GM04503 (cell line): Measurements from ENCODE around the gene RPTOR.
"Not testable (repeated sequence)": the region's sequence is repeated elsewhere in the genome, so short reads cannot be mapped to it uniquely, and the experiment has no call there.

Source experiments
- DNase-seq: peaks from one replicate; pipeline ENCODE4 v3.0.0-alpha.2; 2012; ENCODE audit warnings: low read depth

RPTOR gene

DNA sequence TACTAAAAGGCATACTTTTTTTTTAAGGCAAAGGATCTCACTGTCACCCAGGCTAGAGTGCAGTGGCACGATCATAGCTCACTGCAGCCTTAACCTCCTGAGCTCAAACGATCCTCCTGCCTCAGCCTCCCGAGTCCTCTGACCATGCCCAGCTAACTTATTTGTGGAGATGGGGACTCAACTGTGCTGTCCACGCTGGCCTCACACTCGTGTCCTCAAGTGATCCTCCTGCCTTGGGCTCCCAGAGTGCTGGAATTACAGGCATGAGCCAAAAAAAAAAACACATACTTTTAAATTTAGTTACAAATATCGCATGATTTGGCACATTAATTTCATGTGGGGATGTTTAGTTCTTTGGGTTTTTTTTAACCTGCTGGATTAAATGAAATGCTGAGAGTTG is 239.3 kb downstream of the RPTOR start:
- no peak for DNase-seq

DNA sequence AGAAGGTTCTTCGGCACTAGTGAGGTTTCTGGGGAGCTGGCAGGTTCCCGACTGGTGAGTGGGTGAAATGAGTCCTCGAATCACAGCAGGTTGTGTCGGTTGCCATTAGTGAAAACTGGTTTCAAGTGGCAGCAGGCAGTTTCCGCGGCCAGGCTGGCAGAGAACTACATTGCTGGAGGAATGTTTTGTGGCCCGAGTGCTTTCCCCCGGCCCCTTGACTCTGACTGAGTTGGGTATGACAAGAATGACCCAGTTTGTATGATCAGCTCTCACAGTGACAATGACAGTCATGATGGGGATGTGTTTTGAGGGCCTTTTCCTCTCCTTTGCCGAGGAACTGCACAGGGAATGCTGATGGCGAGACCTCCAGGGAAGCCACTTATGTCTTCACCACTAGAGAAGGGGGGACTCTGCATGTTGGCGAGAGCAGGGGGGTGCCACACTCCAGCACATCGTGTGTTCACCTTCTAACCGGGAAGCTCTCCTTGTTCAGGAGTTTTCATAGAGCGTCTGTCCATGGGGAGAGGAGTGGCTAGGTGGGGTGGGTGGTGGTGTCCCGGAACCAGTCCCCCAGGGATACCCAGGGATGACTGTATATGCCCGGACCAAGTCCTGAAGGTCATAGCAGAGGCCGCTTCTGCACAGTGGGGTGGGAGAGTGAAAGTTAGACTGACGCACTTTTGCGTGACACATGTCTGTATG is 241.0 kb downstream of the RPTOR start:
- DNase-seq, result no peak

DNA sequence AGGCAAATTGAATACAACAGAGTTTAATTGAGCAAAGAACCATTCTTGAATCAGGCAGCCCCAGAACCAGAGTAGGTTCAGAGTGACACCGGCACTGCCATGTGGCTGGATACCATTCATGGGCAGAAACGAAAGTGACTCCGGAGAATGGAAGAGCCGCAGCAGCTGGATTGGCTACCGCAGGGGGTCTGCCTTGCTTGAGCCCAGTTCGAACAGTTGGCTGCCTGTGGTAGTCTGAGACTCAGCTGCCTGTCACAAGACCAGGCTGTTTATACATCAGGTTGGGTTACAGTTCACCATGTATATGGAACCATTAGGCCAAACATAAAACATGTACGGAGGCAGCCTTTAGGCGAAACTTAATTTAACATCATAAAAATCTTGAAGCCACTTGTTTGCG is 241.8 kb downstream of the RPTOR start:
- no peak for DNase-seq

DNA sequence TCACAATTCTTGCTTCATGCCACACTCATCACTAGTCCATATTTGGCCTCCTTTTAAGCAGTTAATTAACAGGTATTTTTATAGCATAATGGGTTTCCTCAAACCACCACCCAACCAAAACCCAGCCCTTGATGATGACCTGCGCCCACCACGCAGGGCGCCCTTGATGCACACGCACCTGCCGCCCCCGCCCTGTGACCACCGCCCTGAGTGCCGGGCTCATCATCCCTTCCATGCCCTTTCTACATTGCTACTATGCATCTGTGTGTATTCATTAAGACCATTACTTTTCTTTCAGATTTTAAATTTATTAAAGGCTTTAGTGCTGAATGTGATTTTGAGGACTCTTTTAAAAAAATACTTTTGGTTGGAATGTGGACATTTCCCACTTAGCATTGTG is 242.2 kb downstream of the RPTOR start:
- DNase-seq, result no peak

DNA sequence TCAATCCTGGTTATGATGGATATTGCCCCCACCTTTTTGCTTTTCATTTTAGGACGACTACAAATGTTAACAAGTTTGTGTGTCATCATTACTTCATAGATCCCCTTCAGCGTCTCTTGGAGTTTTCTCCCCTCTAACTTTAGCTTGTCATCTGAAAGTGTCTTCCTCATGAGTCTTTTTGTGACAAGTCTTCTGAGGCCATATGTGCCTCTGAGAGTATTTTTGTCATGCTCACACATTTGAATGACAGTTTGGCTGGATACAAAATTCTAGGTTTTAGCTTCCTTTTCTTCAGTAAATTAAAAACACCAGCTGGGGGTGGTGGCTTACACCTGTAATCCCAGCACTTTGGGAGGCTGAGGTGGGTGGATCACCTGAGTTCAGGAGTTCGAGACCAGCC is 243.2 kb downstream of the RPTOR start:
- no peak for DNase-seq

DNA sequence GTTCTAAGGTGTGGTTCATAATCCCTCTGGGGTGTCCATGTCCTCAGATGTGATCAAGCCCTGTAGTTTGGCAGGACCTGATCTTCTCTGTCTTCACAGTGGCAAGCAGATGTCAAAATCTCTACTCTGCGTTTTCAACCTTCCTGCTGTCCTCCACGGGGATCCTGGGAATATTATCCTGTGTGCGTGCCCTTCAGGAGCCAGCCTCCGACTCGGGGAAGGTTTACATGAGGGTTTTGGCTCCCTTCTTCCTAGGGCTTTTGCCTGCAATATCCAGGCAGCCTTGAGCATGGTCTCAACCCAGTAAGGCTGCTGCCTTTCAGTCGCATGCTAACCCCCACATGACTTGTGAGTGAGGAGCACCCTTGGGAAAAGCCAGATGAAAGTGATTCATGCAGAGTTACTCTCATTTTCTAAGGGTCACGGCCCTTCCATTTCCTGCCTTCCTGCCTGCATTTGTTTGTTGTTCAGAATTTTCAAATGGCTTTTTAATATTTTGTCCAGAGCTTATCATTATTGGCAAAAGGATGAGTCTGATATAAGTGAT is 244.8 kb downstream of the RPTOR start:
- peak; percentile 85 for DNase-seq

DNA sequence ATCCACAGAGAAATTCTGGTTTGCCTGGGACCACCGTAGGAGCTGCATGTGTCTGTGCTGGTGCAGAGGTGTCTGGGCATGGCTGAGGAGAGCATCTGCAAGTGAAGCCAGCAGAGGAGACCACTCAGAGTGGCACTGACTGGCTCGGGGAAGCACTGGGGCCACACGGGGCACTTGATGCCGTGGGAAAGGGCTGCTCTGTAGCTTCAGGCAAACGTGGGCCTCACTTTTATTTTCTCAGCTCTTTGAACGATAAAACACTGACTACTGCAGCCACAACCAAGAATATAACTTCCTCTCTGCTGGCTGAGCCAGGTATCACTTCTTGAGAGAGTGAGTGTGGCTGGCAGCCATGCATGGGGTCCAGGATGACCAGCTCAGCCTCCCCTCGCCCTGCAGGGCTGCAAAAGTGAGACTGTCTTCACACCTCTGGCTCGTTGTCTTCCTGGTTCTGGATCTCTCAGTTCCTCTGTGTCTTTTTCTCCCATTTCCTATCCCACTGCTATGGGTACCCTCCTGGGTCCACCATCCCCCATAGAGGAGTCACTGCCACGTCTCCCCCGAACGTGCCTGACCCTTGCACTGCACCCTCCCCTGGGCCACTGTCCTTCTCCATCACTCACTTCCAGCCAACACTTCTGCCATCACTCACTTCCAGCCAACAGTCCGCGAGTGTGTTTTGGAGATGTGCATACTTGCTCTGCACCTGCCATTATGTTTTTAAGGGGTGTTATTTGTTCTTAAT is 245.6 kb downstream of the RPTOR start:
- DNase-seq, result no peak

DNA sequence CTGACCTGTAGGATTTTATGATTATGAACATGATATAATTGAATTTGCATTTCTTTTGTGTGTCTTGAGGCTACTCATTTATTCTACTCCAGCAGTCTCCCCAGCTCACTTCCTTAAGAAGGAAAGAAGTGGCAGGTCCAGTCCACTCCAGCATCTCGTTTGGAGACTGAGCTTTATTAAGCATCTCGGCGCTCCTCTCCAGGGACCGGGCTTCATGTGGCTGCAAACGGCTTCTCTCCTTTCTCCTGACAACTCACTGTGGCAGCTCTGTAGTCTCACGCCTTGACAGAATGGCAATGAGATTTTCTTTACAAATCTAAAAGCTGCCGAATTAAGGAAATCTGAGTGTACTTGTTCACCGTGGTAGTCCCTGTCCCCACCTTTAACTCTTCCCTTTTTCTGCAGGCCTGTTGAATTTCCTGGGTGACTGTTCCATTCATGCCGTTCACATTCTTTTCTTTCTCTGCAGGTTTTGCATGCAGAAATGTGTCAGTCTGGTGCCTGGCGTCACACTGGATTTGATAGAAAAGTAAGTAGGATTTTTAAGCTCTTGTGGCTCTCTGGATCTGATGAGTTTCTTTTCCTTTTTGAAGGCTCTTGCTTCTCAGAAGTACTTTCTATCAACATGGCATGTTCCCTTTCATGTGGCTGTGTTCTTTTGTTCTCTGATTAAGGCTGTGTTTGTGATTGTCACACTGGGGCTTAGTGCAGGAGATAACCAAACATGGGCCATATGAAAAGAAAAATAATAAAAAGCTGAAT is 246.5 kb downstream of the RPTOR start:
- DNase-seq, result no peak

DNA sequence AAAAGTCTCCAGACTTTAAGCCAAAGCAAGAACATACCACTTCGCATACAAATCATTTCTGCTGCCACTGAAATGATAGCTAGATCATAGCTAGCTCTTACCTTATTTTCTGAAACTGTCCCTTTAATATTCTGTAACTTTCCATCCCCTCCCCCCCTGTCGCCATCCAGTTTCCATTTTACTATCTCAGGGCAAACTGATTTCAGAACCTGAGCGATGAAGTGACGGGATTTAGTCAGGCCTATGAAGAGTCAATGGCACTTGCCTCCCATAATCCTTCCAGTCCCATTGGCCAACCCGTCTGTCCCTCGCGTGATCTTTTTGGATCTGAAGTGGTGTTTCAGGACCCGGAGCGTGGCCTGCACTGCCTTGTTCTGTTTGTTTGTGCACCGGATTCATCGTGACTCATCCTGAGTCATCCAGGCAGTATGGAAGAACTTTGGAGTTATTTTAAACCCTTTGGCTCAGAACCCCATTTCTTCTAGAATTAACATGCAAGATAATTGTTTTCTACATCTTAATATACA is 247.2 kb downstream of the RPTOR start:
- DNase-seq, result peak; percentile 90

DNA sequence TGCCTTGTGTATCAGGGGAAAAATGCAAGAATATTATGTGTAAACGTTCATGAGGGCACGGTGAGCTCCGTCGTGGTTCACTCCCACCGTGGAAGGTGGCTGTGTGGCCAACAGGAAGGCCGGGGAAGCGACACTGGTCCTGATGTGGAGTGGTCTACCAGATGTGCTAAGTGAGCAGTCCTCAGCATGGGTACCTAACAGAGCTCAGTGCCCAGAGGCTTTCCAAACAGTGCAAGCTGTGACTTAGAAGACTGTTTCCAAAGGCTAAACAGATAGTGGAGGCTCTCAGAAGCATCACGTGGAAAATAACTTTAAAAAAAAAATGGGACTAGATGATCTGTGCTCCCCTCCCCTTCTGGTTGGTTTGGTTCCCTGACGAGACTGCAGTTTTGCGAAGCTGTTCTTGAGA is 247.7 kb downstream of the RPTOR start:
- no peak for DNase-seq

DNA sequence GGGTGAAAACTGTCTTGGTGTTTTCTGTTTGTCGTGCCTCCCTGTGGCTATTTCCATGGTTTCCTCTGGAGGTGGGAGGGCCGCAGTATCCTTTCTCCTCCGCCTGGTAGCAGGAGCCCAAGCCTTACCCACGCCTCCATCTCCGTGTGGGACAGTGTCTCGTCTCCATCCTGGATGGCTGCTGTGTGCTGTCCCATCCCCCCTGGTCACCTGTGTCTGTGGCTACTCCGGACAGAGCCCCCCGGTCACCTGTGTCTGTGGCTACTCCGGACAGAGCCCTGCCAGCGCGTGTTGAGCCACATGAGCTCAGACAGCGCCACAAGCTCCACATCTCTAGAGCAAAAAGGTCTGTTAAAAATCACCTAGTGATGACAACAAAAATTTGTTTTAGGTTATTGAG is 248.8 kb downstream of the RPTOR start:
- DNase-seq, result no peak

DNA sequence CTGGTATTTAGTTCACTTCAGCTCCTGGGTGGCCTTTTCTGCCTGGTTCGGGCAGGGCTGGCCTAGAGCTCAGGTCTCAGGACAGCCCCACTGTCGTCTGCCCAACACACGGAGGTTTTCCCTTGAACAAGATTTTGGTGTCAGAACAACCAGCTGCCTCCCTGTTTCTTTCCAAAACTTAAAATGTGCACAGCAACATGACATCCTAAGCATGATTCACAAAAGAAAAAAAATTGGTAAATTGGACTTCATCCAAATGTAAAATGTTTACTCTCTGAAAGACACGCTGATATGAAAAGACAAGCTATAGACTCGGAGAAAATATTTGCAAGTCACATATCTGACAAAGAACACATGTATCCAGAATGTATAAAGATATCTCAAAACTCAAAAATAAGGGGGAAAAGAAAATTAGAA is 249.2 kb downstream of the RPTOR start:
- DNase-seq, result no peak

DNA sequence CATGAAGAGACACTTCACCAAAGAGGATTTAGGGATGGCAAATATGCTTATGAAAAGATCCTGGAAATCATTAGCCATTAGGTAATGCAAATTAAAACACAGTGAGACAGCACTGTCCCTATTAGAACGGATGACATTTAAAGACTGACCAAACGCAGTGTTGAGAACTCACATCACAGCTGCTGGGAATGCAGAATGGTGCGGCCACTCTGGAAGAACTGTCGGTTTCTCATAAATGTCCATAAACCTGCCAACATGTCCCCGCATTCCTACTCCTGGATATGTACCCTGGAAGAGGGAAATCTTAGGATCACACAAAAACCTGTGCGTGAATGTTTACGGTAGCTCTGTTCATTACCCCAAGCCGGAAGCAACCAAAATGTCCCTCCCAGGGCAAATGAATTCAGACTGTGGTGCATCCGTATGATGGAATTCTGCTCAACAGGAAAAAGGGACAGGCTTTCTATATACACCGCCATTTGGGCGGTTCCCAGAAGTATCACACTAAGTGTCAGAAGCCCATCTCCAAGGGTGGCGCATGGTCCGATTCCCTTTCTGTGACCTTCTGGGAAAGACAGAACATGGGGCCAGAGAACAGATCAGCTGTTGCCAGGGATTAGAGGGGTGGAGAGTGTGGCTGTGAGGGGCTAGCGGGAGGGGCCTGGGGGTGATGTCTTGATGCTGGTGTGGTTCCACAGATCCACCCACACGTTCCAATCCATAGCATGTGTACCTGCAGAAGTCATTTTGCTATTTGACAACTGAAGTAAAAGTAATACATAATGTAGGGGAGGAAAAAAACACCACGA is 249.8 kb downstream of the RPTOR start:
- no peak for DNase-seq

DNA sequence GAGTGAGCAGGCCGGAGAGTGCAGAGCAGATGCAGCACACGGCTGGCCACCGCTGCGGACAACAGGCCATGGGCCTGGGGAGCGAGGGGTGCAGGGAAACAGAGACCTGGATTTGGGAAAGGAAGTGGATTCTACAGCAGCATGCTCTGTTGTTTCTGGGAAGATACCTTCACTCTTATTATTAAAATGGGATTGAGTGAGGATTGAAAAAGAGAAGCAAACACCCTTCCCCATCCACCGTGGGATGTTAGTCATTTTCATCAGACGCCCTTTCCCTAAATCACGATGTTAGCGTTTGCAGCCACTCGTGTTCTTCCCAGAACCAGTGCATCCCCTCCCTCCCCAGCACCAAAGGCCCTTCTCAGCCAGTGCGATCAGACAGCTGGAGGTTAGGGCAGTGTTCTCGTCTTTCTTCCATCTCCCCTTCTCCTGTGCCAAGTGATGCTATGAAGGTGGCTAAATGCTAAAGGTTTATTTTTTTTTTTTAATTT is 250.5 kb downstream of the RPTOR start:
- DNase-seq, result no peak

DNA sequence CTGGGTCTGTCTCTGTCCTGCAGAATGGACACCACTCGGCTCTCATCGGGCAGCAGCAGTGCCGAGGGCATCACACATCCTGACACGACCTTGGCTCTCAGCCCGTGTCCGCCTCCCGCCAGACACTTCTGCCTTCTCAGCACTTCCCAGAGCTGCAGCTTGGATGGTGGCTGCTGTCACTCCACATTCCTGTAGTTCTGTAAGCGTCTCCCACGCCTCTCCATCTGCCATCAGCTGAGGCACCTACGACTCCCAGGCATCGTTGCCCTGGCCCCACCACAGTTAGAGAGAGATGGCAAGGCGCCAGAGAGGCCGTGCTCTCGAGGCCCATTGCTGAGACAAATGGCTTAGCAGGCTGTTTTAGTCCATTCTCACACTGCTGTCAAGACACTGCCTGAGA is 251.1 kb downstream of the RPTOR start:
- DNase-seq, result no peak

DNA sequence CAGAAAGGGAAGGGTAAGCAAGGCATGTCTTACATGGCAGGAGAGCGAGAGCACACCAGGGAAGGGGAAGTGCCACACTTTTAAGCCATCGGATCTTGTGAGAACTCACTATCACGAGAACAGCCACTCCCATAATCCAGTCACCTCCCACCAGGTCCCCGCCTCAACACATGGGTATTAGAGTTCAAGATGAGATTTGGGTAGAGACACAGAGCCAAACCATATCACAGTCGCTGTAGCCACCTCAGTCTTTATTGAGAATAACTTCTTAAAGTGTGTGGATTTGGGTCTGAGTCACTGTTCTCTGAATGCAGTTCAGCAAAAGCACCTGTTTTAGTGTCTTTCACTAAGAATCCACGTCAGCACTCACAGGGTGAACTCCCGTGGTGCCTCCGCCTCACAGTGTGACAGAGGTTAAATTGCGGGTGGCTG is 251.8 kb downstream of the RPTOR start:
- no peak for DNase-seq

DNA sequence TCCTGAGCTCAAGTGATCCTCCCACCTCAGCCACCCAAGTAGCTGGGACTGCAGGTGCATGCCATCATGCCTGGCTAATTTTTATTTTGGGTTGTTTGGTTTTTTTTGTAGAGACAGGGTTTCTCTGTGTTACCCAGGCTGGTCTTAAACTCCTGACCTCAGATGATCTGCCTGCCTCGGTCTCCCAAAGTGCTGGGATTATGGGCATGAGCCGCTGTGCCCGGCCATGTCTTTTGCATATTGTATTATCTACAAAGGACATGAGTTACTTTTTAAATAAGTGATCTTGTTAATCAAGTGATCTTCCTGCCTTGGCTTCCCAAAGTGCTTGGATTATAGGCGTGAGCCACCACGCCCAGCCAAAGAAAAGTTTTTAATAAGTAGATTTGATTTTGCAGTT is 252.6 kb downstream of the RPTOR start:
- DNase-seq, result not testable (repeated sequence)

DNA sequence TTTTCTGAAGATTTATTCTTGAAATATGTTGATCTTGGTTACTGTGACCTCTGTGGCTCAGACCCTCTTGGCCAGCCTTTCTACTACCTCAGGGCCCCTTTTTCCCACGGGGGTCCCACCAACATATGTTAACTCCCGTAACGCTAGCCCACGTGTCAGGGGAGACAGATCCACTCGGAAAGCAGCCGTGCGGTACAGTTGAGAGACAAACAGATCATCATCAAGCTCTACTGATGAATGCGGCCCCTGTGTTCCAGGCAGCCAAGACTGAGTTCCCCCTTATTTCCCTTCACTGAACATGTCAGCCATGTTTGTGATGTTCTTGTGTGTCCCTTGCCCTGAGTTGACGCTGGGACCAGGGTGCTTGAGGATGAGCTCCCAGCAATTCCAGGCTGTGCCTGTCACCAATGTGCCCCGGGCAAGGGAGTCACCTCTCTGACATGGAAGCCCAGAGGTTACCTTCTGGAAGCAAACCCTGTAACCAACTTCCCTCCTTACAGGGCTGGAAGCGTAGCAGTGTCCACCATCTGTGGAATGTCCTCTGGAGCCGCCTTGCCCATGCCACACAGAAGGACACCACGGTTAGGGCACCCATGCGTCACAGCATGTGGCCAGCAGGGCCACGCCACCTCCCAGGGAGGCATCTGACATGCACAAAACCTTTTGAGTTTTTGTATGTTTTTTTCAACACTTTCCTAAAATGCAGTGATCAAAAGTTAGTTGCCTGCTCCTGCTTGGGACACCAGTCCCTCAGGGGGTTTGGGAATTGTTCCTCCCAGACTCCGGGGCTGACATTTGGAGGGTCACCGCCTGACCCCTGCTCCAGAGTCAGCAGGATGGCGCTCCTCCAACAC is 253.3 kb downstream of the RPTOR start:
- no peak for DNase-seq

DNA sequence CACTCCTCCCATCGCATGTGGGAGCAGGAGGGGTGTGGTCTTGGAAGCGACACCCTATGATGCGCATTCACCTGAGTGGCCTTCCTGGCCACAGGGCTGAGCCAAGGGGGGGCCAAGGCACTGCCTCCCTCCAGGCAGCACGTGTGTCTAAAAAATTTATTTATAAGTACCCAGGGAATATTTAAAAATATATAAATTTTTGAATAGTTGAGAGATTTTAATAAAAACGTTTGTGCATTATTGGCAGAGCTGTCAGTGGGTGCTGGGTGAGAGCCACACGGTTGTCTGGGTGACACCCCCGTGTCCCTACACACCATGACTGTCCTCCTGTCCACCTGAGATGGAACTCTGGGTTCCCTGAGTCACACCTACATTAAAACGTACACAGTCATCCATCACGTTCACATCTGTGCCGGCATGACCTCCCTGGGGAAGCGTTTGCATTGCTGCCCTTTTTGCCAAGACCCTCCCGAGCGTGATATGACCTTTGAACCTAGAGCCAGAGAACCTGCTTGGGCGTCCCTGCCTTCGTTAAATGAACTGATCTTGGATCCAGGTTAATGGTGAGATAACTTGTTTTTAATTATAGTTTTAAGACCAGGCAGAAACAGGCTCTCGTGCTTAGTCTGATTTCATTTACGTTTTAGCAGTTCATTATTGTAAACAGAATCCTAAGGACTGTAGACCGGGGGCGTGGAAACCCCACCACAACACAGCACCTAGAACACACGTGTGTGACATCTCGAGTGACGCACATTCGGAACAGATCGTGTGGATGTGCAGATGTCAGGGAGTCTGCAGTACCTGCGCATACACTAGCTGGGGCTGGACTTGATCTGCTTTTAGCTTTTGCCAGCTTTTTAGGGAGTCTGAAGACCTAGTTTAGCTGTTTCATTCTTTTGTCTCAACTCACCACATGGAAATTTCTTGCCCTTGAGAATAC is 254.2 kb downstream of the RPTOR start:
- DNase-seq, result no peak
